Calu3 (cell line): ENCODE measurements around the gene ANKRD33B. TPM values are rescaled to one million over a fixed set of nuclear protein-coding genes. Genes with fewer than 3 reads are reported as not detected.

Source experiments
- BruUV-seq: library from RNA; stranded (reverse); fragments of 400-500 nt; replicated peaks from 2 replicates; lab custom pipeline; 2021; lab: Mats Ljungman, UMichigan
- CTCF ChIA-PET: fragments of 300-600 bp; sonication (Branson Sonifier 250); formaldehyde crosslinking; loops from one replicate; lab custom pipeline; 2022; ENCODE audit warnings: antibody characterized with exemption; lab: Charles Lee
- DNase-seq: peaks from one replicate; pipeline ENCODE4 v3.0.0; 2022
- H3K27ac Mint-ChIP-seq: one replicate; pipeline ENCODE4 v1.8.0; 2022; ENCODE audit warnings: mixed read lengths; ENCODE audit not compliant: unreplicated experiment
- H3K27me3 Mint-ChIP-seq: one replicate; pipeline ENCODE4 v1.8.0; 2022; ENCODE audit warnings: mixed read lengths; ENCODE audit not compliant: unreplicated experiment
- H3K36me3 Mint-ChIP-seq: one replicate; pipeline ENCODE4 v1.8.0; 2022; ENCODE audit warnings: mild to moderate bottlenecking, moderate library complexity, mixed read lengths; ENCODE audit not compliant: insufficient read depth, unreplicated experiment
- H3K4me1 Mint-ChIP-seq: one replicate; pipeline ENCODE4 v1.8.0; 2022; ENCODE audit warnings: mild to moderate bottlenecking, low read depth, mixed read lengths; ENCODE audit not compliant: unreplicated experiment
- H3K4me3 Mint-ChIP-seq: one replicate; pipeline ENCODE4 v1.8.0; 2022; ENCODE audit warnings: mild to moderate bottlenecking, low read depth, moderate library complexity, mixed read lengths; ENCODE audit not compliant: unreplicated experiment
- H3K9me3 Mint-ChIP-seq: one replicate; pipeline ENCODE4 v1.8.0; 2022; ENCODE audit warnings: low read depth, mixed read lengths; ENCODE audit not compliant: unreplicated experiment
- CTCF ChIP-seq: fragments of 200-600 bp; IDR thresholded peaks from one replicate; pipeline ENCODE4 v1.8.0; 2022; ENCODE audit warnings: antibody characterized with exemption; ENCODE audit not compliant: unreplicated experiment
- intact Hi-C: fragments of 100-400 bp; cut with micrococcal nuclease; formaldehyde crosslinking; loops from one replicate; pipeline ENCODE4 v1.10.0; 2022; ENCODE audit not compliant: unreplicated experiment
- total RNA-seq: library from RNA; stranded (reverse); gene quantifications from 2 replicates; pipeline ENCODE4 v1.2.3, GENCODE V29; 2022

The ANKRD33B gene
- total RNA-seq, 1 experiment from 2014 or later: 3.6 TPM

- no peaks in the 10 kb centered on the region for H3K4me1 Mint-ChIP-seq
- no peak for DNase-seq
- no peak overlapping the region for H3K4me3 Mint-ChIP-seq
- peaks cover 22% of the 10 kb centered on the region for H3K27me3 Mint-ChIP-seq
- no peaks in the 10 kb centered on the region for H3K36me3 Mint-ChIP-seq
- intact Hi-C loops: no loop called here
- H3K9me3 Mint-ChIP-seq: no peaks in the 10 kb centered on the region
- no peak for TF ChIP-seq CTCF
- CTCF ChIA-PET: no interaction called here
- no TSS peak for BruUV-seq
- no peak overlapping the region for H3K27ac Mint-ChIP-seq
Measured at GRCh38 chr5:10660135-10660534, 96.3 kb downstream of the ANKRD33B start.

GRCh38 chr5:10660720-10661387 is 97.0 kb downstream of the ANKRD33B start:
- intact Hi-C loops: no loop called here
- Mint-ChIP-seq H3K36me3 (no peaks in the 10 kb centered on the region), H3K9me3 (no peaks in the 10 kb centered on the region), H3K27me3 (peaks cover 22% of the 10 kb centered on the region), H3K4me1 (no peaks in the 10 kb centered on the region), H3K4me3 (no peak overlapping the region), H3K27ac (no peak overlapping the region)
- DNase-seq: no peak
- no TSS peak for BruUV-seq
- CTCF ChIA-PET: no interaction called here
- TF ChIP-seq CTCF: no peak

GRCh38 chr5:10661401-10661800 is 97.5 kb downstream of the ANKRD33B start:
- DNase-seq: no peak
- CTCF ChIA-PET: no interaction called here
- H3K27ac Mint-ChIP-seq: no peak overlapping the region

GRCh38 chr5:10662083-10662482 is 98.2 kb downstream of the ANKRD33B start:
- CTCF ChIA-PET: no interaction called here
- DNase-seq: no peak
- no peaks in the 10 kb centered on the region for H3K4me1 Mint-ChIP-seq
- H3K4me3 Mint-ChIP-seq: no peak overlapping the region
- no peak overlapping the region for H3K27ac Mint-ChIP-seq
- no peaks in the 10 kb centered on the region for H3K9me3 Mint-ChIP-seq
- intact Hi-C loops: no loop called here
- H3K36me3 Mint-ChIP-seq: no peaks in the 10 kb centered on the region
- peaks cover 22% of the 10 kb centered on the region for H3K27me3 Mint-ChIP-seq
- BruUV-seq: no TSS peak
- TF ChIP-seq CTCF: no peak

More at GRCh38 chr5:10661401-10661800, 97.5 kb downstream of the ANKRD33B start:
- Mint-ChIP-seq H3K27me3 (peaks cover 22% of the 10 kb centered on the region), H3K36me3 (no peaks in the 10 kb centered on the region), H3K4me1 (no peaks in the 10 kb centered on the region), H3K4me3 (no peak overlapping the region), H3K9me3 (no peaks in the 10 kb centered on the region)
- no peak for TF ChIP-seq CTCF
- intact Hi-C loops: no loop called here
- BruUV-seq: no TSS peak
